OCI-M2 (cell line): ENCODE data around the gene KRTAP12-1.

Experiments
- DNase-seq: peaks from one replicate; lab custom pipeline; 2025; ENCODE audit not compliant: unreplicated experiment; lab: John Stamatoyannopoulos, UW

The KRTAP12-1 gene

DNA sequence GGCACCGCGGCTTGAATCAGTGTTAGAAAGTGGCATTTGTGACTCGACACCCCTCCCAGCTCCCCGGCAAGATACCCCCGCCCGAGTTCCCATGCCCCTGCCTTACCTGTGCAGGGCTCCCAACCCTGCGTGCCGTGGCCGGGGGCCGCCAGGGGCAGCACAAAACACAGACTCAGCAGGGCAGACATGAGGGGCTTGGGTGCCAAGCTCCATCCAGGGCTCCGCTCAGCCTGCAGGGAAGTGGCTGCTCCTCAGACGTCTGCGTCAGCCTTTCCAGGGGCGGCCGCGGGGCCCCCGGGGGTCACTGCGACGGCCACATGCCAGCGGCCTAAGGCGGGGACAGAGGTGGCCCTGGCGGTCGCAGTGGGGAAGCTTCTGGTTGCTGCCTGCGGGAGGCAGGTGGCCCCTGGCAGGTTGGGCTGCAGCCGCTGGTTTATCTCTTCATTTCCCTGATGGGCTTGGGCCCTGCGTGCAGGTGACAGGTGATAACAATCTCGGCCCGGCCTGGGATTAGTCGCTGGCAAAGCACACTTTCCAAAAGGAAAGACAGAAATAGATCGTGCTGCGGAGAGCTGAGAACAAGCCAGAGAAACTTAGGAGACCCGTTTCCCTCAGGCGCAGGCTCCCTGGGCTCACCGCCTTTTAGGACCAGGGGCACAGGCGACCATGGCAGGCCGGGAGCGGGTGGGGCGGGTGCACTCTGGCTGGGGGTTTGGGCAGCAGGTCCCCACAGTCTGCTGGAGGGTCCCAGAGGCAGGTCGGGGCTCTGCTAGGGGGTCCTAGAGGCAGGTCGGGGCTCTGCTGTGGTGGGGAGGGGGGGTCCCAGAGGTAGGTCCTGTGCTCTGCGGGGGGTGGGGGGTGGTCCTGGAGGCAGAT lies 29.6 kb upstream of the KRTAP12-1 start, which contains the start of gene TSPEAR:
Gene TSPEAR, minus strand, starts transcription at position 246 of the 876 bp plus-strand sequence. Its CDS starts 58 bp downstream, at position 188.
- DNase-seq: no peak

DNA sequence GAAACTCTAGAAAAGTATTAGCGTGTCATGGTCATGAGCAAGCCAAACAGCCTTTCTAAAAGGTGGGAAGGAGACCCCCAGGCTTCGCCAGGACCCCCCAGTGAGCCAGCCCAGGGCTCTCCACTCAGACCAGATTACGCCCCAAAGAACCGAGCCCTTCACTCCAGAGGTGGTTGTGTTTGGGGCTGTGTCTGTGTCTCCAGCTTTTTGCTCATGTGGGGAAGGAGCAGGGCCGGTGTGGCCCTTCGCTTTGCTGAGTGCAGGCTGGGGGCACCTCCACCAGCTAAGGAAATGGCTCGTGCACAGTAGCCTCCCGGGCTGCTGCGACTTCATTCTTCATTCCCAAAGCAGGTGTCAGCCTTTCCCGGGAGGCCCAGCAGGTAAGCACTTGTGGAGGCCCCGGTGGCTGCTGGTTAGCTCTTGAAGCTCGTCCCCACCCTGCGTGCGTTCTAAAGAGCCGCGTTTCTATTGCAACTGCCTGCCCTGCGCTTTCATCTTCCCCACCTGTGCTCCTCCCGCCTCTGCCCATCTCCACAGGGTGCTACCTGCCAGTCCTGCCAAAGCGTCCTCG lies 28.9 kb upstream of the KRTAP12-1 start:
- no peak for DNase-seq

DNA sequence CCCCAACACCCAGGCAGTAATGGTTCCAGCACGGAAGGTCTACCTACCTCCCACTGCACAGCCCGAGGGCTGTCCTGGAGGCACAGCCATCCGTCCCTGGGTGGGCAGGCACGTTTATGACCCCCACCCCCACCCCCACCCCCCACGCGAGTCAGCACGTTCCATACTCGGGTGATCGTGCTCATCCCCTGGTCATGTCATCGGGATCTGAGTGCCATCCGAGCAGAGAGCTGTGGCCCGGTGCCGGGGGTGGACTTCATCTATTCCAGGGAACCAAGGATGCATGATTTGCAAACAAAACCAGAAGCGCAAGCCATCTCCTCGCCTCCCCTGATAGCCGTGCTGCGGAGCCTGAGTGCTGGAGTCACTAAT lies 28.3 kb upstream of the KRTAP12-1 start:
- no peak for DNase-seq

DNA sequence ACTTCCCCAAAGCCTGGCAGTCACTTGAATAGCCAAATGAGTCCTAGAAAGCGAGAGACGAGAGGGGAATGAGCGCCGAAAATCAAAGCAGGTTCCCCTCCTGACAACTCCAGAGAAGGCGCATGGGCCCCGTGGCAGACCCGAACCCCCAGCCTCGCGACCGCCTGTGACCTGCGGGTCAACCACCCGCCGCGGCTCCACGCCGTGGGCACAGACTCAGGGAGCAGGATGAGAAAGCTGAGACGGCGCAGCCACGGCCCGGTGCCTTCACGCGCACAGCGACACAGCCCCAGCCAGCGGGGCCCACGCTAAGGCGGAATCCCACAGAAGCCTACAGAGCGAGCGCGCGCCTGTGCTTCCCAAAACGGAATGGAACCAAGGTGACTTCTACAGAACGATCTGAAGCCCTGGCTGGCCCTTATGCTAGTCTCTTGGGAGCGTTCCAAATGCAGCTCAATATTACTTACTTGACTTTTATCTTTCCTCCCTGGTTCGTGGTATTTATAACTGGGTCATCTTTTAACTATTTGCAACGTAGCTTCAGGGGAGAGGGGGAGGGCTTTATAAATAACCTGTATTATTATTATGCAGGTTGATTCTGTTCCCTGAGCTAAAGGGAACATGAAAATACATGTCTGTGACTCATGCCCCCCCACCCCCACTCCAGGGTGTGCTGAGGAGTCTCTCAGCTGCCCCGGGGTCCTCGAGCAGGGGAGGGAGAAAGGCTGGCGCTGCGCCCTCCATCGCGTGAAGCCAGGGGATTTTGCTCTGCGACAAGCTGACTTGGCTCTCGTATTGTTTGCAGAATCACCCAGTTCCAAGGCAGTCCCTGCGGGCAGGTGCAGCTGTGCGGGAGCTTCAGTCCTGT lies 27.7 kb upstream of the KRTAP12-1 start:
- no peak for DNase-seq

DNA sequence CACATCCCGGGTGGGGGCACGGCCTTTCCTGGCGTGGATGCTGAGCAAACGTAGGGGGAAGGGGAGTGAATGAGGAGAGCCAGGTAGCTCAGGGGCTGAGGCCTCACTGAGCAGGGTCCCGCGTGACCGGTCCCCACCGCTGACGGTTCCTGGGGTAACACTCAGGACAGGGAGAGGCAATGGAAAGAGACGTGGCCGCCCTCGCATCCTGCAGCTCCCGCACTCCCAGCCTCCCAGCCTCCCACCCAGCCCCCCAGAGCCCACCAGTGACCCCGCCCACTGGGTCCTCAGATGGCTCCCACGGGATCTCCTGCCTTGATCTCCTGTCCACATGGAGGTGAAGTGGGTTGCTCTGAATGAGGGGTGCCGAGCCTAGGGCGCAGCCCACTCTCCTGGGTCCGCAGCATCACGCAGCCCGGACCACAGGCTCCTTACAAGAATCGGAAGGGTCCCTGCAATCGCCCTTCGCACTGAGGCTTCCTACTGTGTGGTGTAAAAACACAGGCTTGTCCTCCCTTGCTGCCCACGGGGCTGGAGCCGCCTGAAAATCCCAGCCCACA lies 27.0 kb upstream of the KRTAP12-1 start:
- no peak for DNase-seq

DNA sequence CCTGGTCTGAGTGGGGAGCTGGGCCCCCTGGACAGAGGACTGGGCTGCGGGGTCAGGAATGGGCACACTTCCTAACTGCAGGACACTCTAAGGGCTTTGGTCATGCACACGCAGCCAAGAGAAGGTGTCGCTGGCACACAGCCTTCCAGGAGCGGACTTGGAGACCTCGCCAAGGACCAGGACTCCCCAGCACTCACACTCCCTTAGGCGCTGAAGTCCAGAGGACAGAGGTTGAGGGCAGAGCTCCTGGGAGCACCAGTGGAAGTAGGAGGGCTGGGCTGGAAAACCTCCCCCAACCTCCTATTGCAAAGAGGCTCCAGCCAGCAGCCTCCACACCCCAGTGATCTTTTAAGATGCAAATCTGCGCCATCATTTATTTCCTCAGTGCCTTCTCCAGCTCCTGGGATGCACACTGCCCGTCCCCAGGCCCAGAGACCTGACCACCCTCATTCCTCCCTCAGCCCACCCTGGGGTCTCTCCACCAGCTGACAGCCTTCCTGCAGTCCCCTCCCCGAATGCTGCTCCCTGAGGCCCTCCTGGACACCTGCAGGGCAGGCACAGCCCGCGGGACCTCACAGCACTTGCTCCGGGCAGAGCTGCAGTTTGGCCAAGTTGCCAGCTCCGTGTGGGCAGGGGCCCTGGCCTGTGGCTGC lies 26.4 kb upstream of the KRTAP12-1 start:
- no peak for DNase-seq

DNA sequence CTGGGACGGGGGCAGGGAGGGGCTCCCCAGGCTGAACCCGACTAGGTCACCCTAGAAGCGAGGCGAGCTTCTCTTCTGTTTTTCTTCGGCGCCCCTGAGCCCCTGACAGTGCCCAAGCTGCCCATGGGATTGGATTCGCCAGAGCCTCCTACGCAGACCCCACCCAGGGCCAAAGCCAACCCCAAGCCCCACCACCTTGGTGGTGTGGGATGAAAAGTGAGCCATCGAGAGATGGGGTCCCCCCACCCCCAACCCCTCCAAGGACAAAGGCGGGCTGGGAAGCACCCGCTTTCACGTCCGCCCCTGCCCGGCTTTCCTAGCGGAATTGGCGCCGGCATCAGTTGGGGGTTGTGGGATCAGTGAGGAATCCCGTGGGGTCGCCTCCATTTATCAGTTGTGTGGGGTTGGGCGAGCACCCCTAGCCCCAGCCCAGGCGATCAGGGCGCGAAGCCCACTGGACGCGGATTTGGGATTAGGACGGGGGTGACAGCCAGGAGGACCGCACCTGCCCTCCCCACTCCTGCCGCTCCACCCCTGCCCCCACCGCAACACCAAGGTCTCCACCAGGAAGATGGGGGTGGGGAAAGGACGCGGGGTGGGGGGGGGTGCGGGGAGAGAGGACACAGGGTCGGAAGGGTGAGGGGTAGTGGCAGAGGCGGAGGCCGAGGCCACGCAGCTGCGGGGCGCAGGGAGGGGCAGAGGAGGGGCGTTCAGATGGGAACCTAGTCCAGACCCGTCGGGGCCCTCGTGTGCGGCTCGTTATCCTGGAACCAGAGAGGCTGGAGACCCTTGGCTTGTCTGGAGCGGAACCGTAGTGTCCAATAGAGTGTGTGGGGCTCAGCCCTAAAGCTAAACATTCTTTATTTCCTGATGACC lies 25.0 kb upstream of the KRTAP12-1 start:
- no peak for DNase-seq

DNA sequence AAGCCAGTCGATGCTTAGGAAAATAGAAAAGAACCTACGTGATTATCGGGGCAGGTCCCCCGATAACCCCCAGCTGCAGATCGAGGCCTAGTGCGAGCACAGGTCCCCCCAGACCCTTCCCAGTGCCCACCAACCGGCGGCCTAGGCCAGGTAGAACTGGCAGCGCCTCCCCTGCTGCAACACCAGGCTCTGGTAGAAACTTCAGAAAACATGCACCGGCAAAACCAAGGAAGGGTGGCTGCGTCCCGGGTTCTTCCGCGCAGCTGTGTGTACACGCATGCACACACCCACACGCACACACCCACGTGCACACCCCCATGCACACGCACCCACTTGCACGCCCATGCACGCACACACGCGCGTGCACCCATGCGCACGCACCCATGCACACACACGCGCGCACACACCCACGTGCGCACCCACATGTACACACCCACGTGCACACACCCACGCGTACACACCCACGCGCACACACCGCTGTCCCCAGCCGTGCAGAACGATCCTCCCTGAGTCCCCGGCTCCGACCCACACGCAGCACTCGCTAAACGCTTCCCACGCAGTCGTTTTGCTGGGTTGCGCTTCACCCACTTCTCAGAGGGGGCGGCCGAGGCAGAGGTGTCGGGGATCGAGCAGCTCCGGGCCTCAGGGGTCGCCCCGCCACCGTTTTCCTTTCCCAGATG lies 24.2 kb upstream of the KRTAP12-1 start:
- no peak for DNase-seq

DNA sequence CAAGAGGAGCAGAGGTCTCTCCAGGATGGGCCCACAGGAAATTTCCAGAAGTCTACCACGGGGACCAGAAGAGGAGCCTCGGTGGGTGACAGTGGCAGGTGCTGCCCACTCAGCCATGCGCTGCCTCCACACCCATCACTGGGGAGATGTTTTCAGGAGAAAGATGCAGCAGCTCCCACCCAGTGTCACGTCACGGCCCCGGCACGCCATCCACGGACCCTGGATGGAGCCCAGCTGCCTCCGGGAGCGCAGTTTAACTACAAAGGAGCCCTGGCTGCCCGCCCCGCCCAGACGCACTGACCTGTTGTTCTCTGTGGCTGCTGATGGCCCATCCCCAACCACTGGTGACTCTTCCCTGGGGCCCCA lies 22.7 kb upstream of the KRTAP12-1 start:
- no peak for DNase-seq

DNA sequence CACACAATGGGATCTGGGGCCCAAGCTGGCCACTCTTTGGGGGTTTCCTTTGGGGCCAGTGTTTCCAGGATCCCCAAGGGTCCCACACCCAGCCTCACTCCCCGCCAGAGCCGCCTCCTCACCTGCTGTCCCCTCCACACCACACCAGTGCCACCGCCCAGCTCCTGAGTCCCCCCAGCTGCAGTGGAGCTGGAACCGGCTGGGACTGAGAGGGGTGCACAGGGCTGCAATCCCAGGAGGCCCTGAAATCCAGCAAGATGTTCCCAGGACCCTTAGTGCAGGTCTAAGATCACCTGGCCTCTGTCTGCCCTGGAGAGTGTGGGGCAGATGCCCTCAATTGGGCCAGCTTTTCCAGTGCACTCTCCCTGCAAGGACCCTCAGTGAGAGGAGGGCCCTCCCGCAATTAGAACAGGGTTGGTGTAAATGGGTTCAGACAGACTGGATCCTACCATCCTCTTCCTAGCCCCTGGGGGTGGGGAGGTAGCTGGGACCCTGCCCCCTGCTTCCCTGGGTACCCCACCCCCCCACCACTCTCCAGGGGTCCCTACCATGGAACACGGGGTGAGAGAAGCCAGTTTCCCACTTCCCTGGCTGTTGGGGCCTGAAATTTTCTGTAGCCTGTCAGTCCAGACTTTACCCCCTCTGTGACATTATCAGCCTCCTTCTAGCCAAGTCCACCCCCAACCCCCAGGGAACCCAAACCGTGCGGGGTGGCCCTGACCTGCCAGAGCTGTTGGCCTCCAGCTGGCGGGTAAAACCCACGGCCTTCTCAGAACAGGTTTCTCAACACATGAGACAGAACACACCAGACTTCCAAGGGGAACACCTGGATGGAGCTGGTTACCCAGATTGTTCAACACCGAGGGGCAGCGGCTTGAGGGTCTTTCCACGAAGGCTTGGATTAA lies 22.0 kb upstream of the KRTAP12-1 start:
- DNase-seq: no peak

DNA sequence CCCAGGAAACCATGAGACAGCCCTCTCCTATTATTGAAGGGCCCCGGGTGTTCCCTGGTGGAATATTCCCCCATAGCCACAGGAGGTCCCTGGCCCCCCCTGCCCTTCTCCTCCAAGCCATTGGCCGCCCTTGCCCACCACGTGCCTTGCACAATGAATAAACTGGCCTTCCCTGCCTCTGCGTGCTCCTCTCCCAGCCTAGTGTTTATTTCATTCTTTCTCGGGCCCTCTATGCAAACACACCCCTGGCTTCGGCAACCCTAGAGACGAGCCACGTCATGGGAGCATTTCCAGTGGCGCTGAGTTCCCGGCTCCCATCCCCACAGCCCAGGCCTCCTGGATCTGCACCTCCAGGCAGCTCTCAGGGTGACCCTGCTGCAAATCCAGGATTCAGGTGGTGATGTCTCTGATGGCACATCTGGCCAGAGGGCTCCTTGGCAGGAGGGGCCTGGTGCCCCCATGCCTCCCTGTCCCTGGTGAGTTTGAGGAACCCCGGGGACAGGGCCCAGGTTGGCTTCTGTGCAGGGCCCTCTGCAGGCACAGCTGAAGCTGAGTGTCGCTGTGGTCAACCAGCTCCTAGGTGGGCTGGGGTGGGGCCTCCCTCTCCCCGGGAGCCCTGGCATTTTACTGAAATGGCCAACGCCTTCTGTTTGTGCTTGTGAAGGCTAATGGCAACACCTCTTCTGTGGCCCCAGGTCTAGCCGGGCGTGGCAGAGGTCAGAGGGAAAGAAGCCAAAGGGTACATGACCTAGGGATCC lies 21.2 kb upstream of the KRTAP12-1 start:
- no peak for DNase-seq

DNA sequence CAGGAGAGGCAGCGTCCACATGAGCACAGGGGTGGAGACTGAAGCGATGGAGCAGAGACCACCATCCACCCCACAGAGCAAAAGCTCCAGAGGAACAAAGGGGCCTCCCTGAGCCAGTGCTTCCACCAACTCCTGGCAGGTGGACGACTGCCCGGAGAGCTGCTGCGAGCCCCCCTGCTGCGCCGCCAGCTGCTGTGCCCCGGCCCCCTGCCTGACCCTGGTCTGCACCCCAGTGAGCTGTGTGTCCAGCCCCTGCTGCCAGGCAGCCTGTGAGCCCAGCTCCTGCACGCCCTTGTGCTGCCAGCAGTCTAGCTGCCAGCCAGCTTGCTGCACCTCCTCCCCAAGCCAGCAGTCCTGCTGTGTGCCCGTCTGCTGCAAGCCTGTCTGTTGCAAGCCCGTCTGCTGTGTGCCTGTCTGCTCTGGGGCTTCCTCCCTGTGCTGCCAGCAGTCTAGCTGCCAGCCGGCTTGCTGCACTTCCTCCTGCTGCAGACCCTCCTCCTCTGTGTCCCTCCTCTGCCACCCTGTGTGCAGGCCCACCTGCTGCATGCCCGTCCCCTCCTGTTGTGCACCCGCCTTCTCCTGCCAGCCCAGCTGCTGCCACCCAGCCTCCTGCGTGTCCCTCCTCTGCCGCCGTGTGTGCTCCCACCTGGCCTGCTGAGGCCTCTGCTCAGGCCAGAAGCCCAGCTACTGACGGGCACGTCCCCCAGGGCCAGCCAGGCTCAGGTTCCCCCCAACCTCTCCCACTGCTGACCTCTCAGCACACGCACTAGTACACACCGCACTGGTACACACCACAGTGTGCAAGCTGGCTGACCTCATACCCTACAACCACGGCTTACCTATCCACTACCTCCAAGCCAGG lies 20.4 kb upstream of the KRTAP12-1 start:
- no peak for DNase-seq

DNA sequence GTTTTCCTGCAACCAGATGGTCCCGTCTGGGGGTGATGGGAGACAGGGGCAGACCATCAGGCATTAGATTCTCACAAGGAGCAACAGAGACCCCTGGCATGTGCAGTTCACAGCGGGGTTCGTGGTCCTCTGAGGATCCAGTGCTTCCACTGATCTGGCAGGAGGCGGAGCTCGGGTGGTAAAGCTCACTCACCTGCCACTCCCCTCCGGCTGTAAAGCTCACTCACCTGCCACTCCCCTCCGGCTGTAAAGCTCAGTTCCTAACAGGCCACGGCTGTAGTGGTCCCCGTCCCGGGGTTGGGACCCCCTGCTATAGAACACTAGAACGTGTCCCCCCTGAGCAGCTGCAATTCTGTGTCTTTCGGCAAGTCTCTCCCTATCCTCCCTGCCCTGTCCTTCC lies 19.6 kb upstream of the KRTAP12-1 start:
- no peak for DNase-seq

DNA sequence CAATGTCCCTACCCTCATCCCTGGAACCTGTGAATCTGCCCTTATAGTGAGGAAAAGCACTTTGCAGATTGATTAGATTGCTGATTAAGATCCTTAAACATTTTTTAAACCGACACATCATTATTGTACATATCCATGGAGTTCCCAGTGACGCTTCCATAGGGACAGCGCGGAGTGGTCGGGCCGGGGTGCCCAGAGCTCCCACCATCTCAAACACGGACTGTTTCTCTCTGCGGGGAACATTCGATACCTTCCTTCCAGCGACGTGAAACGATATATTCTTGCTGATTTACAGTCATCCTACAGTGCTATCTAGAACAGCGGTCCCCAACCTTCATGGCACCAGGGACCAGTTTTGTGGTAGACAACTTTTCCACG lies 19.0 kb upstream of the KRTAP12-1 start:
- DNase-seq: no peak

DNA sequence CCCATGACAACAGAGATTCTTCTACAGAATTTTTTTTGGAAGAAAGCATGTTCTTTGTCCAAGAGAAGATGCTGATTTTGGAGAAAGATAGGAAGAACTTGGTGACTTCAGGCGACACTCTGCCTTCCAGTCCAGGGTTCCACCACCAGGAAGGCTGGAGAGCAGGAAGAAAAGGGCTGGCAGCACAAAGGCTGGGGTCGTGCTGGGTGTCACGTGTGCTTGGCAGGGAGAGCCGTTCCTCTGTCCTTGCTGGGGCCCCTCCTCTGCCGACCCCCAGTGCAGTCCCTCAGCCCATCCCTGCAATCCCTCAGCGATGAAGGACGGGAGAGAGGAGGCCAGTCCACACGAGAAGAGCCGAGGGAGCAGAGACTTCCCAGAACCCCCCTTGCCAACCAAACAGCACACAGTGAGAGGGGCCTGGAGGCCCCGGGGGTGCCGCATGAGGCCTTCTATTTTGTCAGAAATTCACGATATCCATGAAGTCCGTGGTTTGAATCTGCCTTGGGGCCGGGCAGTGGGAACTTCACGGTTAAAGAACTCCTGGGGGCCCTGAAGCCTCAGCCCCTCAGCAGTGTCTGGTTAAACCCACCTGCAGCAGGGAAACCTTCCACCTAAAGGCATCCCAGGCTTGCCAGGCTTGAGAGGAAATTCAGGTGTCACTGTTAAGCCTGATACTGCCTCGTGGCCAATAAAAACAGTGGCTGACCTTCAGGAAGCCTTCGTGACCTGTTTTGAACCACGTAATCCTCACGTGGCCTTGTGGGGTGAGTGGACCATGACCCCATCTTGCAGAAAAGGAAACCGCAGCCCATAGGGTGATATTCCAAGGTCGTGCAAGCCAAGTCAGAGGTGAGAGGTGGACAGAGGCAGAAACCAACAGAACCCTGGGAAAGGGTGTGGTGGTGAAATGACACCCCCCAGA lies 18.4 kb upstream of the KRTAP12-1 start:
- DNase-seq: no peak
